Astrocyte (in vitro differentiated cells and primary cell): ENCODE results near the gene NFIA.

ENCODE experiments used
- EZH2 ChIP-seq: IDR thresholded peaks from 2 replicates; pipeline ENCODE4 v1.6.1; 2012; ENCODE audit warnings: mild to moderate bottlenecking, low read length, inconsistent platforms; ENCODE audit not compliant: insufficient read depth
- TF ChIP-seq, protein P1 (sequence below): IDR thresholded peaks from 2 replicates; pipeline ENCODE4 v1.5.1; 2011; ENCODE audit warnings: low read depth, mild to moderate bottlenecking, inconsistent platforms, low read length, moderate library complexity; ENCODE audit not compliant: insufficient read depth

DNA sequence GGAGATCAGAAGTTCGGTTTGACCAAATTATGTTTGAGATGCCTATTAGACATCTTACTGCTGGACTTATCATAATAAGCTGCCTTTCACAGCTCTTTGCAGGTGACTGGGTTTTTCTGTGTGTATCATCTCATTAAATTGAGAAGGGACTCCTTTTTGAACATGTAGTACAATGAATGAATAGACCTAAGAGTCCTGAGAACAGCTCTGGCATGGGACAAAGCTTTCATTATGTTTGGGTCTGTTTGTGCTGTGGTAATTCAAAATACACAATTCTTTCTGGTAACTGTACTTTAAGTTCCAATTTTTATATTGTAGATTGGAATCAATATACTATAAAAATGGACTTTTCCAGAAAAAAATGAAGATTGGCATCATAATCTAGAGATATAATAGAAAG lies 330.2 kb downstream of the NFIA start:
- TF ChIP-seq, protein P1, sequence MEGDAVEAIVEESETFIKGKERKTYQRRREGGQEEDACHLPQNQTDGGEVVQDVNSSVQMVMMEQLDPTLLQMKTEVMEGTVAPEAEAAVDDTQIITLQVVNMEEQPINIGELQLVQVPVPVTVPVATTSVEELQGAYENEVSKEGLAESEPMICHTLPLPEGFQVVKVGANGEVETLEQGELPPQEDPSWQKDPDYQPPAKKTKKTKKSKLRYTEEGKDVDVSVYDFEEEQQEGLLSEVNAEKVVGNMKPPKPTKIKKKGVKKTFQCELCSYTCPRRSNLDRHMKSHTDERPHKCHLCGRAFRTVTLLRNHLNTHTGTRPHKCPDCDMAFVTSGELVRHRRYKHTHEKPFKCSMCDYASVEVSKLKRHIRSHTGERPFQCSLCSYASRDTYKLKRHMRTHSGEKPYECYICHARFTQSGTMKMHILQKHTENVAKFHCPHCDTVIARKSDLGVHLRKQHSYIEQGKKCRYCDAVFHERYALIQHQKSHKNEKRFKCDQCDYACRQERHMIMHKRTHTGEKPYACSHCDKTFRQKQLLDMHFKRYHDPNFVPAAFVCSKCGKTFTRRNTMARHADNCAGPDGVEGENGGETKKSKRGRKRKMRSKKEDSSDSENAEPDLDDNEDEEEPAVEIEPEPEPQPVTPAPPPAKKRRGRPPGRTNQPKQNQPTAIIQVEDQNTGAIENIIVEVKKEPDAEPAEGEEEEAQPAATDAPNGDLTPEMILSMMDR: no peak
- no peak for TF ChIP-seq EZH2
